ENCODE results near the gene WDPCP. TPM values are rescaled to one million over a fixed set of nuclear protein-coding genes. Genes with fewer than 3 reads are reported as not detected.

Gene WDPCP
- total RNA-seq, 5 donors from 2014 or later (not counting 1 experiment from before 2014, with no cell fraction given): 8.5 to 19.0 (median 11.5) TPM

- Histone ChIP-seq H3K9me3 (no peaks in the 10 kb centered on the region), H3K27ac (ENCODE audit: low read length) (no peak overlapping the region), H3K4me3 (ENCODE audit: control insufficient read depth in 1 of 2, extremely low read depth in 1 of 2, low read length in 1 of 2) (no peak overlapping the region), H3K4me1 (ENCODE audit: control insufficient read depth in 1 of 2, extremely low read depth in 1 of 2, insufficient read depth in 2 of 2, low read length in 2 of 2) (no peaks in the 10 kb centered on the region), H3K27me3 (replicated peaks in 1 of 2; ENCODE audit: control insufficient read depth in 2 of 2, extremely low read depth in 1 of 2, insufficient read depth in 2 of 2, low read length in 1 of 2) (peaks cover 0 to 3% of the 10 kb centered on the region in 2 experiments), H3K36me3 (ENCODE audit: control insufficient read depth in 2 of 2, extremely low read depth in 1 of 2, insufficient read depth in 1 of 2, low read length in 1 of 2) (no peaks in the 10 kb centered on the region)
- Mint-ChIP-seq H3K27me3 (peaks cover 25 to 32% of the 10 kb centered on the region in 2 donors), H3K4me3 (no peak overlapping the region), H3K27ac (no peak overlapping the region), H3K9me3 (peaks cover 0 to 2% (median 0%) of the 10 kb centered on the region in 3 donors), H3K4me1 (no peaks in the 10 kb centered on the region), H3K36me3 (no peaks in the 10 kb centered on the region)
- no CpG with 5 or more reads among the region's 3 CpGs for WGBS (ENCODE audit: insufficient coverage)
- no peak for ATAC-seq (replicated peaks in 1 of 4)
- ChIA-PET POLR2A (no interaction called here), CTCF (no interaction called here)
- DNase-seq: no peak
Observed at GRCh38 chr2:63073994-63074393, 514.3 kb downstream of the WDPCP start.

DNA sequence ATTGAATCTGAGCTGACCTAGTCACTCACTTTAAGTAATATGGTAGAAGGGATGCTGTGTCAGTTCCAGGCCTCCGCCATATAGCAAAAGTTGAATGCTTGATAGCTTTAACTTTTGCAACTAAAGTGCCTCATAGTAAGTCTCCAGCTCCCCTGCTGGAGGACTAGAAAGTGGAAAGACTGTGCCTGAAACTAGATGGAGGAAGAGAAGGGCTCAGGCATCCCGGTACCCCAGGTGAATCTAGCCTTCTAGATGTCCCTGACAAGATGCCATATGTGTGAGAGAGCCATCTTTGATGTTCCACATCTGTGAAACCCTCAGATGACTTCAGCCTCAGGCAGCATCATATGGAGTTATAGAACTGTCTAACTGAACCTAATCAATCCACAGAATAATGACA, 516.6 kb downstream of the WDPCP start:
- no peaks in the 10 kb centered on the region for H3K4me1 ChIP-seq (ENCODE audit: control insufficient read depth in 1 of 2, extremely low read depth in 1 of 2, insufficient read depth in 2 of 2, low read length in 2 of 2)
- no peaks in the 10 kb centered on the region for H3K9me3 ChIP-seq
- Mint-ChIP-seq H3K27ac (no peak overlapping the region), H3K4me3 (no peak overlapping the region), H3K4me1 (no peaks in the 10 kb centered on the region), H3K27me3 (peaks cover 25 to 29% of the 10 kb centered on the region in 2 donors), H3K9me3 (peaks cover 0 to 2% (median 0%) of the 10 kb centered on the region in 3 donors), H3K36me3 (no peaks in the 10 kb centered on the region)
- H3K4me3 ChIP-seq (ENCODE audit: control insufficient read depth in 1 of 2, extremely low read depth in 1 of 2, low read length in 1 of 2): no peak overlapping the region
- H3K27ac ChIP-seq (ENCODE audit: low read length): no peak overlapping the region
- ChIA-PET CTCF (no interaction called here), POLR2A (no interaction called here)
- no peak for ATAC-seq (replicated peaks in 1 of 4)
- no peak for DNase-seq
- no peaks in the 10 kb centered on the region for H3K36me3 ChIP-seq (ENCODE audit: control insufficient read depth in 2 of 2, extremely low read depth in 1 of 2, insufficient read depth in 1 of 2, low read length in 1 of 2)
- peaks cover 3 to 4% of the 10 kb centered on the region in 2 experiments for H3K27me3 ChIP-seq (replicated peaks in 1 of 2; ENCODE audit: control insufficient read depth in 2 of 2, extremely low read depth in 1 of 2, insufficient read depth in 2 of 2, low read length in 1 of 2)
- 100% methylated on average over 1 of the region's 2 CpGs for WGBS (ENCODE audit: insufficient coverage)

Other genes with a start within 250 kb of the WDPCP start
- gene MDH1, start 486 bp upstream of the WDPCP start, total RNA-seq: 10 to 100 TPM; 78.9 to 96.3 (median 87.3) TPM

Data from T-cell (primary cell).